OCI-LY7 (cell line): Measurements from ENCODE around the gene NCAN. TPM values are rescaled to one million over a fixed set of nuclear protein-coding genes. Genes with fewer than 3 reads are reported as not detected.
A peak's percentile ranks its signal among the peaks of the same experiment; 100 is the strongest.

Experiments used
- BruUV-seq: library from RNA; stranded (reverse); fragments of 400-500 nt; replicated peaks from 2 replicates; lab custom pipeline; 2021; lab: Mats Ljungman, UMichigan
- CTCF ChIA-PET: fragments of 300-600 bp; sonication (Branson Sonifier 250); formaldehyde crosslinking; loops from one replicate; lab custom pipeline; 2022; ENCODE audit warnings: antibody characterized with exemption; ENCODE audit not compliant: unreplicated experiment; lab: Charles Lee
- POLR2A ChIA-PET: fragments of 300-600 bp; sonication (Branson Sonifier 250); formaldehyde crosslinking; loops from one replicate; lab custom pipeline; 2022; ENCODE audit warnings: antibody characterized with exemption; lab: Charles Lee
- DNase-seq: peaks from one replicate; pipeline ENCODE4 v3.0.0-alpha.2; 2015; ENCODE audit warnings: low spot score
- H2AFZ ChIP-seq: fragments of 200-600 bp; sonication (generic), shearing (Covaris generic); 2 replicates; pipeline ENCODE4 v1.6.1; 2014; ENCODE audit warnings: mild to moderate bottlenecking, antibody characterized with exemption, low read length, moderate library complexity
- H3K27ac ChIP-seq: fragments of 200-600 bp; sonication (generic); 2 replicates; pipeline ENCODE4 v1.5.1; 2014; ENCODE audit warnings: mixed run types, low read depth, mild to moderate bottlenecking, moderate library complexity, low read length, inconsistent platforms; ENCODE audit not compliant: poor library complexity, severe bottlenecking
- H3K36me3 ChIP-seq: fragments of 200-600 bp; sonication (generic); 2 replicates; pipeline ENCODE4 v1.6.1; 2014; ENCODE audit warnings: mild to moderate bottlenecking, antibody characterized with exemption, low read length, moderate library complexity, mixed read lengths; ENCODE audit not compliant: insufficient read depth
- H3K4me1 ChIP-seq: fragments of 200-600 bp; sonication (generic); 2 replicates; pipeline ENCODE4 v1.5.1; 2014; ENCODE audit warnings: mild to moderate bottlenecking, low read length; ENCODE audit not compliant: insufficient read depth, poor library complexity, severe bottlenecking
- H3K4me2 ChIP-seq: fragments of 200-600 bp; sonication (generic); 2 replicates; pipeline ENCODE4 v1.6.1; 2014; ENCODE audit warnings: mild to moderate bottlenecking, low read length
- H3K4me3 ChIP-seq: fragments of 200-600 bp; sonication (generic); 2 replicates; pipeline ENCODE4 v1.5.1; 2014; ENCODE audit warnings: mild to moderate bottlenecking, low read depth, low read length; ENCODE audit not compliant: poor library complexity, severe bottlenecking
- H3K79me2 ChIP-seq: fragments of 200-600 bp; sonication (generic); 2 replicates; pipeline ENCODE4 v1.6.1; 2016; ENCODE audit warnings: low read depth, mild to moderate bottlenecking, low read length, moderate library complexity, mixed read lengths; ENCODE audit not compliant: insufficient read depth
- H3K9me2 ChIP-seq: fragments of 200-600 bp; sonication (generic); 2 replicates; pipeline ENCODE4 v1.6.1; 2016; ENCODE audit warnings: mild to moderate bottlenecking, low read length, mixed read lengths; ENCODE audit not compliant: insufficient read depth
- H3K9me3 ChIP-seq: fragments of 200-600 bp; sonication (generic); 2 replicates; pipeline ENCODE4 v1.6.1; 2014; ENCODE audit warnings: mild to moderate bottlenecking, mixed run types, low read length, mixed read lengths
- H4K20me1 ChIP-seq: fragments of 200-600 bp; sonication (generic); 2 replicates; pipeline ENCODE4 v1.6.1; 2014; ENCODE audit warnings: mild to moderate bottlenecking, antibody characterized with exemption, low read length, moderate library complexity, mixed read lengths; ENCODE audit not compliant: insufficient read depth
- CTCF ChIP-seq: fragments of 200-600 bp; sonication (generic); conservative IDR thresholded peaks from 2 replicates; pipeline ENCODE4 v1.5.1; 2014; ENCODE audit warnings: mild to moderate bottlenecking, antibody characterized with exemption, low read length, moderate library complexity, mixed read lengths
- EZH2phosphoT487 ChIP-seq: fragments of 200-600 bp; sonication (generic); IDR thresholded peaks from 2 replicates; pipeline ENCODE4 v1.6.1; 2018; ENCODE audit warnings: low read depth, borderline replicate concordance, mild to moderate bottlenecking, mixed run types, antibody characterized with exemption, low read length, moderate library complexity, mixed read lengths
- intact Hi-C: fragments of 100-400 bp; cut with micrococcal nuclease; formaldehyde crosslinking; loops from one replicate; pipeline ENCODE4 v1.10.0; 2022; ENCODE audit not compliant: unreplicated experiment
- total RNA-seq, 2 experiments: library from RNA; depleted of rRNA in 1 of 2; stranded (reverse); fragments of >200 nt in 1 of 2; shearing (Covaris generic) in 1 of 2; gene quantifications; 2 replicates each; pipeline ENCODE4 v1.2.3, GENCODE V29; 2014 to 2022

Gene NCAN
- total RNA-seq, 2 experiments from 2014 or later = not detected

- TF ChIP-seq EZH2phosphoT487 = no peak
- no peak for TF ChIP-seq CTCF
- Histone ChIP-seq H3K4me2 (no peak overlapping the region), H3K4me3 (no peak overlapping the region), H3K9me2 (no peaks in the 10 kb centered on the region), H3K79me2 (no peaks in the 10 kb centered on the region), H2AFZ (no peak overlapping the region), H3K4me1 (peaks cover 31% of the 10 kb centered on the region), H3K36me3 (peaks cover 27% of the 10 kb centered on the region), H3K27ac (no peak overlapping the region), H3K9me3 (no peaks in the 10 kb centered on the region), H4K20me1 (no peaks in the 10 kb centered on the region)
- ChIA-PET POLR2A (interaction anchor here (1.5 kb wide), 1 partner anchor 16 kb away, joined by 3 read pairs; no protein-coding TSS in a partner anchor), CTCF (no interaction called here)
- no TSS peak for BruUV-seq
- no peak for DNase-seq
- intact Hi-C loops = no loop called here
Observed at GRCh38 chr19:19176950-19177349, 34.8 kb upstream of the NCAN start.

GRCh38 chr19:19179548-19180441, 32.0 kb upstream of the NCAN start:
- POLR2A ChIA-PET = no interaction called here
- TF ChIP-seq EZH2phosphoT487 (no peak), CTCF (no peak)
- Histone ChIP-seq H3K4me2 (no peak overlapping the region), H3K9me2 (no peaks in the 10 kb centered on the region), H3K36me3 (peaks cover 39% of the 10 kb centered on the region), H3K79me2 (no peaks in the 10 kb centered on the region), H3K4me3 (no peak overlapping the region), H3K4me1 (peaks cover 6% of the 10 kb centered on the region), H4K20me1 (no peaks in the 10 kb centered on the region), H3K9me3 (no peaks in the 10 kb centered on the region), H3K27ac (no peak overlapping the region), H2AFZ (no peak overlapping the region)
- CTCF ChIA-PET = no interaction called here
- TSS peak; percentile 37 for BruUV-seq
- intact Hi-C loops = no loop called here
- no peak for DNase-seq

- no TSS peak for BruUV-seq
- DNase-seq = no peak
- Histone ChIP-seq H3K9me2 (no peaks in the 10 kb centered on the region), H3K27ac (no peak overlapping the region), H4K20me1 (no peaks in the 10 kb centered on the region), H3K4me1 (no peaks in the 10 kb centered on the region), H3K9me3 (no peaks in the 10 kb centered on the region), H3K4me2 (no peak overlapping the region), H2AFZ (no peak overlapping the region), H3K4me3 (no peak overlapping the region), H3K79me2 (no peaks in the 10 kb centered on the region), H3K36me3 (peaks cover 55% of the 10 kb centered on the region)
- intact Hi-C loops = no loop called here
- TF ChIP-seq CTCF (no peak), EZH2phosphoT487 (no peak)
- POLR2A ChIA-PET = interaction anchor here (0.6 kb wide), 1 partner anchor 9 kb away, joined by 3 read pairs; no protein-coding TSS in a partner anchor
- CTCF ChIA-PET = no interaction called here
Observed at GRCh38 chr19:19181488-19181998, 30.2 kb upstream of the NCAN start.
